Activated CD4-positive, CD25-positive, alpha-beta regulatory T cell treated with anti-CD3 and anti-CD28 coated beads, Interleukin-2, amount 50 U/mL, for 72 hours (primary cell): Measurements from ENCODE around the gene SH2B2.
"Not testable (repeated sequence)": the region's sequence is repeated elsewhere in the genome, so short reads cannot be mapped to it uniquely, and the experiment has no call there.

Source experiments
- DNase-seq: peaks from one replicate; pipeline ENCODE4 v3.0.0; 2021

SH2B2 gene

DNA sequence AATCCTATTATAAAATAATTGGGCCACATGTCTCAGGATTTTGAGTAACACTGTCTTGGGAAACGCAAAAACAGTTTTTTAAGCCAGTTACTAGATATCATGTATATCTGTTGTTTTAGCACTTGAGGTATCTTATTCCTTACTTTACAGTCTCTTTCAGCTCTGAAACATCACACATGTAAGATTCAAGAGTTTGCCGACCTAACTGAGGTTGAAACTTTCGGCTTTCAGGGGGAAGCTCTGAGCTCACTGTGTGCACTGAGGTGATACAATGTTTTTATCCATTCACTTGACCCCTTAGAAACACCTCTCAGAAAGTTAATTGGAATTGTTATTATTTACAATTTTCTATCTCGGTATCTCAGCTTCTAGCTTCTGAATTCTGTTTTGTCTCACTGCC lies 50.8 kb downstream of the SH2B2 start:
- not testable (repeated sequence) for DNase-seq

DNA sequence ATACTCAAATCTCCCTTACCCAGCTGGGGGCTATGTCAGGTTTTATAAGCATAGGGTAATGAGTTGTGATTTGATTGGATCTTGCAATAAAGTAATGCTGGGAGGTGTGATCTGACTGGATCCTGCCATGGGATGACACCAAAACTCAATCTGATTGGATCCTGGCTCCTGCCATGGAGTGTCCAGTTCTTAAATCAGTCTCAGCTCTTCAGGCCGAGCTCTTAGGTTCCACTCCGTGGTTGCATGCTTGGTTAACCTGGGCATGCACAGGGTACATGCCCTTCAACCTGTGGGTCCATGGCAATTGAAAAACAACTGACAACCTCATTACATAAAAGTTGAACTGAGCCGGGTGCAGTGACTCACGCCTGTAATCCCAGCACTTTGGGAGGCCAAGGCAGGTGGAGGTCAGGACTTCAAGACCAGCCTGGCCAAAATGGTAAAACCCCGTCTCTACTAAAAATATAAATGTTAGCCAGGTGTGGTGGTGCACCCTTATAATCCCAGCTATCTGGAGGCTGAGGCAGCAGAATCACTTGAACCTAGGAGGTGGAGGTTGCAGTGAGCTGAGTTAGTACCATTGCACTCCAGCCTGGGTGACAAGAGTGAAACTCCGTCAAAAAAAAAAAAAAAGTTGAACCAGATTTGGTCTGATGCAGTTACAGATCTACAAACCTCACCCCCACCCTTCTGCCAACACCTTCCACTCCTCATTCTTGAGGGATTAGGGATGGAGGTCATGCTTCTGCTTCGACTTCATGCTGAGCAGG lies 54.1 kb downstream of the SH2B2 start:
- not testable (repeated sequence) for DNase-seq

DNA sequence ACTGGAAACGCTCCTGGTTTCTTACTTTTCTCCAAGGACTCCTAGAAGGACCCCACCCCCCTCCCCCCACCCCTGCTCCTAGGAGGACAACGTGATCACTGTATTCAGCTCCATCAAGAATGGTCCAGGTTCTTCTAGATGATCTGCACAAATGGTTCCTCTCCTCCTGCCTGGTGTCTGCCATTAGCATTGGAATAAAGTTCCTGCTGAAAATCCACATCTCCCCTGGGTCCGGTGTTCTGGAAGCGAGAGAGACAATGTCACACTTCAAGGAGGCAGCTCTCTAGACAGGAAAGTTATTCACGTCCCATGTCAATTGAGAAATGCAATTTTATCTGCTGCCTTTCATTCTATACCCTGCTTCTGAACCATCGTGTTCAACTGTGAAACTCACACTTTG lies 60.3 kb downstream of the SH2B2 start:
- DNase-seq, result not testable (repeated sequence)

DNA sequence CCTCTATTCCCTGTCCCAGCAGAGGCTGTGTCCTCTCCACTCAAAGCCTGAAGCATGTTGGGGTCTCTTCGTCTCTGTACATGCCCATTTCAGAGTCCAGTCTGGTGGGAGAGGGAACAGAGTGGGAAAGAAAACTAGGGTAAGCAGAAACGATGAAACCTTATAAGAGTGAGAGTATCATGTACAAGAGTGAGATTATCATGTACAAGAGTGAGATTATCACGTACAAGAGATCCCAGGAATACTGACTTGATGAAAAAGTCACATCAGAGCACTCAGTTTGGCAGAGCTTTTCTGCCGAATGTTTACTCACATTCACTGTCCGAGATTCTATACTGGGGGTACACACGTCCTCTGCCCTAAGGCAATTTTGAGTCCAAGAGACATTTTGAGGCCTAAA lies 69.7 kb downstream of the SH2B2 start, which contains the start of gene SPDYE6:
TSS of gene SPDYE6 (minus strand) at position 101 of the 400 bp plus-strand sequence. CDS start 421 bp downstream, outside the sequence.
- not testable (repeated sequence) for DNase-seq

DNA sequence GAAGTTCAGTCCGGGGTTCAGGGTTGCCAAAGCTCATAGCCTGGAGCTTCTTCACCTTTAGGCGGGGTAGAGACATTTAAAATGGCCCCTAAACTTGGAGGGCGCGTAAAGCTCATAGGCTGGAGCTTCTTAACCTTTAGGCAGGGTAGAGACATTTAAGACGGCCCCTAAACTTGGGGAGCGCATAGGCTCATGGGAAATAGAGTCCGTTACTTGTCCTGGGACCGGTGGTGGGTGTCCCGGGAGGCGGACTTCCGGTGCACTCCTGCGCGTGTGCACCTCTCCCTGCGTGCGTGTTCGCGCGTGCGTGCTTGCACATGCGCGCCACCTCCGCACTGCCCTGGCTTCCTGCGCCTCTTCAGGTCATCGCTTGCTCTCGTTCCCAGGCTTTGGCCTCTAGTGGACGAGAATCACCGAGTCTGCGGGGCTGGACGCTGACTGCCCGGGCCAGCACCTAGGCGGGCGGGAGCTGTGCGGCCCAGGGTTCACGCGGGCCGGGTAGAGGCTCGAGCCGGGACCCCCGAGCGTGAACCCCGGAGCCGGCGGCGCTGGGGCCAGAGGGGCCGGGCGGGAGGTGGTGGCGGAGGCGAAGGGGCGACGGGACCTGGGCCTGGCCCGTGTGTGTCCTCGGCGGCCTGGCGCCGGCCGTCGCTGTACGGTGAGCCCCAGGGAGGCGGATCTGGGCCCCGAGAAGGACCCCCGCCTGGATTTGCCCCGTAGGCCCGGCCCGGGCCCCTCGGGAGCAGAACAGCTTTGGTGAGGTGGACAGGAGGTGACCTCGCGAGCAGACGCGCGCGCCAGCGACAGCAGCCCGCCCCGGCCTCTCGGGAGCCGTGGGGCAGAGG lies 77.1 kb downstream of the SH2B2 start:
- DNase-seq, result peak; percentile 88

DNA sequence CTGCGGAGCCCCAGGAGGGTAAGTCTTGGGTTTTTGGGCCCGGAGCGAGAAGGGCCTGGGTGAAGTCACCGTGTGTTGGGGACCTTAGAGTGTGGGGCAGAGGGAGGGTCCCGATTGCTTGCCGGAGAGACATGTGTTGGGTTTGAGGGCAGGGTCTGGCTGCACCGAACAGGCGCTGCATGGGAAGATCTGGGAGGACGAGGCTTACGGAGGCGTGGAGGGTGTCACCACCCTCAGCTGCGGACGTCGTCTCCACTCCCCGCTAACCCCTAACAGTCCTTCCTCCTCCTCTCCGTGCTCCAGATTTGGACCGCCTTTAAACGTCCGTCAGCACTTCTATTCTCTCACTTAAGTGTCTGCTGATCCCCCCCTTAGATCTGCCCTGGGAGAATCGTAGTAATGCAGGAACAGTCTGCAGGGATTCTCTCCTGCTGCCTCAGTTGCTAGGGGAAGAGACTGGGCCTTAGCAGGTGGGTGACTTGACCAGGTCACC lies 77.8 kb downstream of the SH2B2 start:
- DNase-seq, result not testable (repeated sequence)

DNA sequence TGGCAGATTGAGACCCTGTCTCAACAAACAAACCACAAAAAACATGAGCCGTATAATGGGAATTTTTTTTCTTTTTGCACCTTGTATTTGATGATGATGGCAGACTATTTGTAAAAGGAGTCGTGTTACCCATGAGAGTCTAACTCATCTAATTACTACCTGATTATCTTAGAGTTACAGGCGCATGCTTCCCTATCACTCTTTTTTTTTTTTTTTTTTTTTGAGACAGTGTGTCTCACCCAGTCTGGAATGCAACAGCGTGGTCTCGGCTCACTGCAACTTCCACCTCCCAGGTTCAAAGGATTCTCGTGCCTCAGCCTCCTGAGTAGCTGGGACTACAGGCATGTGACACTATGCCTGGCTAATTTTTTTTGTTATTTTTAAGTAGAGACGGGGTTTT lies 78.7 kb downstream of the SH2B2 start:
- DNase-seq, result not testable (repeated sequence)

DNA sequence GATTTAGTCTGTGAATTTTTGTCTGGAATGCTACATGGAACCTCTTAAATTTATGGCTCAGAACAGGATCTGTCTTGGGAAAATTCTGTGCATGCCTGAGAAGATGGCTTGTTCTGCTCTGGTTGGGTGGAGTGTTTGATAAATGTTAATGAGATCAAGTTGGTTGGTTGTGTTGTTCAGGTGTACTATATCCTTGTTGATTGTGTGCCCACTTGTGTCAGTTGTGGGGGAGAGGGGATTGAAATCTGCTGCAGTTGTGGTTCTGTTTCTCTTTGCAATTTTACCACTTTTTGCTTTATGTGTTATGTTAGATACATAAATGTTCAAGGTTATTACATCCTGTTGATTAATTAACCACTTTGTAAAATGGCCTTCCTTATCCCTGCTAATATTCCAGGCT lies 83.4 kb downstream of the SH2B2 start:
- DNase-seq, result not testable (repeated sequence)
